Measurements from ENCODE around the gene PRKN.

- TF ChIP-seq CTBP1 (IDR thresholded peaks at IDR 0.05; ENCODE audit: borderline replicate concordance) (peak; percentile 99), SP1 (IDR thresholded peaks at IDR 0.05) (no peak), ARNT (IDR thresholded peaks at IDR 0.05) (peak; percentile 88)
Observed at GRCh38 chr6:161586887-161587286, 1140.7 kb downstream of the PRKN start.

Measured in HEK293T (cell line).